GM12864 (cell line): ENCODE measurements around the gene HMX1.

Source experiments
- DNase-seq: peaks from one replicate; pipeline ENCODE4 v3.0.0-alpha.2; 2011; ENCODE audit warnings: low read depth
- H3K4me3 ChIP-seq: 2 replicates; pipeline ENCODE4 v1.5.1; 2011; ENCODE audit warnings: mild to moderate bottlenecking, low read depth, low read length, control low read depth
- TF ChIP-seq, protein P1 (sequence below): IDR thresholded peaks from 2 replicates; pipeline ENCODE4 v1.5.1; 2011; ENCODE audit warnings: low read depth, mild to moderate bottlenecking, moderate library complexity, low read length, control low read depth, inconsistent platforms; ENCODE audit errors: missing control alignments

The HMX1 gene

DNA sequence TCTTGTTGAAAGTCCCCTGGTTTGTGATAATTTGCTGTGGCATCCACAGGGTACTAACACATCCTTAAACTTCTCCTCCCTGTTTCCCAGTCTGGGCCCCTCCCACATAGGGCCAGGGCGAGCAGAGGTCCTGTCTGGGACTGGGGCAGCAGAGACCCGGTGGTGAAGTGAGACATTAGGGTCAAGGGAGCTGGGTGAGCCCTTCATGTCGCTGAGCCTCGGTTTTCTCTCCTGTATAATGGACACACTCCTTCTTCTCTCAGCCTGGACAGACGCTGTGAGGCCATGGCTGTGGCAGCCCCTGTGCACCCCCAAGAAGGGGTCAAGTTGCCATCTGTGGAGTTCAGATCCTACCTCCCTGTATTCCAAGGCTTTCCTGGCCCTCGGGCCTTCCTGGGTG, 33.0 kb upstream of the HMX1 start:
- TF ChIP-seq, protein P1, sequence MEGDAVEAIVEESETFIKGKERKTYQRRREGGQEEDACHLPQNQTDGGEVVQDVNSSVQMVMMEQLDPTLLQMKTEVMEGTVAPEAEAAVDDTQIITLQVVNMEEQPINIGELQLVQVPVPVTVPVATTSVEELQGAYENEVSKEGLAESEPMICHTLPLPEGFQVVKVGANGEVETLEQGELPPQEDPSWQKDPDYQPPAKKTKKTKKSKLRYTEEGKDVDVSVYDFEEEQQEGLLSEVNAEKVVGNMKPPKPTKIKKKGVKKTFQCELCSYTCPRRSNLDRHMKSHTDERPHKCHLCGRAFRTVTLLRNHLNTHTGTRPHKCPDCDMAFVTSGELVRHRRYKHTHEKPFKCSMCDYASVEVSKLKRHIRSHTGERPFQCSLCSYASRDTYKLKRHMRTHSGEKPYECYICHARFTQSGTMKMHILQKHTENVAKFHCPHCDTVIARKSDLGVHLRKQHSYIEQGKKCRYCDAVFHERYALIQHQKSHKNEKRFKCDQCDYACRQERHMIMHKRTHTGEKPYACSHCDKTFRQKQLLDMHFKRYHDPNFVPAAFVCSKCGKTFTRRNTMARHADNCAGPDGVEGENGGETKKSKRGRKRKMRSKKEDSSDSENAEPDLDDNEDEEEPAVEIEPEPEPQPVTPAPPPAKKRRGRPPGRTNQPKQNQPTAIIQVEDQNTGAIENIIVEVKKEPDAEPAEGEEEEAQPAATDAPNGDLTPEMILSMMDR, result no peak
- no peak for DNase-seq

DNA sequence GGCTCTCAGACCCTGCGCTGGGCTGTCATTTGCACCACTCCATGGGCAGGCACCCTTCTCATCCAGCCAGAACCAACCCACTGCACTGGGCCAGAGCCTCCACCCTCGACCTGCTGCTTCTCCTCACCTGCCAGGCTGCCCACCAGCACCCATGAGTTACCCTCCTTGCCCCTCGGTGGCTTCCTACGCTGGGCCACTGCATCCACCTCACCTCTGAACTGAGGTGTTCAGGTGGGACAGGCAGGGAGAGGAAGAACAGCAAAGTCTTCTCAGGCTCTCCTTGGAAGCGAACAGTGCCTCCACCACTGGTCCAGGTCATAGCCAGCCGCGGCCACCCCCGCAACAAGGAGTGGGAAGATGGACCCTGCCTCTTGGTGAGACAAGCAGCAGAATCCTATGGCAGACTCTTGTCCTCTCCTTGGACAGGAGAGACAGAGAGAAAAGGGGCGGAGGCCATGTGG, 32.4 kb upstream of the HMX1 start:
- no peak for DNase-seq
- H3K4me3 ChIP-seq, result no peak overlapping the region
- TF ChIP-seq, protein P1, result no peak

More for the DNA sequence above, 33.0 kb upstream of the HMX1 start:
- H3K4me3 ChIP-seq, result no peak overlapping the region

DNA sequence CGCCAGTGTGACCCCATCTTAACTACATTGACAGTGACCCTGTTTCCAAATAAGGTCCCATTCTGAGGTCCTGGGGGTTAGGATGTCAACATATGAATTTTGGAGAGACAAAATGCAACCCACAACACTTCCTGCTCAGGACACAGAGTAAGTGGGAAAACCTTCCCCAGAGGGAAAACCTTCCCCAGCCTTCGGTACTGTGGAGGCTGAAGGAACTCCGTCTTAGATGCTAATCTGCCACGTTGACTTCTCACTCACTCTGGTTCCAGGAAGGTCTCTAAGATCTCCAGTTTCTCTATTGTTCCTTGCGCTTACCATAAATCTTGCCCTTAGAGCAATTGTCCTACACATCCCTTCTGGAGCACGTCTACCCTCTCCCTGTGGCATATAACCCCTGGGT, 29.7 kb upstream of the HMX1 start:
- TF ChIP-seq, protein P1, result no peak
- DNase-seq, result no peak
- H3K4me3 ChIP-seq, result no peak overlapping the region

DNA sequence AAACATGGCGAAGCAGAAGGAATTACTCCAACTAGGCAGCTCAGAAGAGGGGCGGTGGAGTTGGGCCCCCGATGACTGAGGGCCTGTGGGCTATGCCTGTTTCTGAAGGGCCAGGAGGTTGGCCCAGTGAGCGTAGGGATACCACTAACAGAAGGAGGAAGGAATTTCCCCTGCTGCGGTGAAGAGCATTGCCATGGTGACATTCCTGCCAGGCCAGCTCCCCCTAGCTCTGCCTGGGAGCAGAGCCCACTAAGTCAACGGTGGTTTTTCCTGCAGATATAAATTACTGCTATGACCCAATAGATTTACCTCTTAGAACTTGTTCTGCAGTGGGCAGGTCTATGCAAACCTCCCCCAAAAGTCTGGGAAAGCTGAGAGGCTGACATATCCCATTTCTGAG, 28.9 kb upstream of the HMX1 start:
- TF ChIP-seq, protein P1, result no peak
- DNase-seq, result no peak
- H3K4me3 ChIP-seq, result no peak overlapping the region

DNA sequence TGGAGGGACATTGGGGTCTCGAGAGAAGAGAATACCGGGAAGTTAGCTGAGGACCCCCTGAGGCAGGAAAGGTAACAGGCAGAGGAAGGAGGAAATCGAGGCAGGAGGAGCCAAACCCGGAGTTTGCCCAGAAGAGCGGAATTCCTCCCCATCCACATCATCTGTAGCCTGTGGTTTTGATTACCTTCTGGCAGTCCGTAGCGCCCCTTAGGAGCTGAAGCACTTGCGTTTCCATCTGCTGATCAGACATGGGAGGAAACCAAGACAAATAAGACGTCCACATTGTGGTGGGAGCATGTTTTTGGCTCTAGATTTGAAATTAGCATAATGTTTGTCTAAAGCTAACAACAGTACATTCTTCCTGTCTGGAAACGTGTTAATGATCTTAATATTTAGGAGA, 26.8 kb upstream of the HMX1 start:
- H3K4me3 ChIP-seq, result no peak overlapping the region
- TF ChIP-seq, protein P1, result no peak
- DNase-seq, result no peak

DNA sequence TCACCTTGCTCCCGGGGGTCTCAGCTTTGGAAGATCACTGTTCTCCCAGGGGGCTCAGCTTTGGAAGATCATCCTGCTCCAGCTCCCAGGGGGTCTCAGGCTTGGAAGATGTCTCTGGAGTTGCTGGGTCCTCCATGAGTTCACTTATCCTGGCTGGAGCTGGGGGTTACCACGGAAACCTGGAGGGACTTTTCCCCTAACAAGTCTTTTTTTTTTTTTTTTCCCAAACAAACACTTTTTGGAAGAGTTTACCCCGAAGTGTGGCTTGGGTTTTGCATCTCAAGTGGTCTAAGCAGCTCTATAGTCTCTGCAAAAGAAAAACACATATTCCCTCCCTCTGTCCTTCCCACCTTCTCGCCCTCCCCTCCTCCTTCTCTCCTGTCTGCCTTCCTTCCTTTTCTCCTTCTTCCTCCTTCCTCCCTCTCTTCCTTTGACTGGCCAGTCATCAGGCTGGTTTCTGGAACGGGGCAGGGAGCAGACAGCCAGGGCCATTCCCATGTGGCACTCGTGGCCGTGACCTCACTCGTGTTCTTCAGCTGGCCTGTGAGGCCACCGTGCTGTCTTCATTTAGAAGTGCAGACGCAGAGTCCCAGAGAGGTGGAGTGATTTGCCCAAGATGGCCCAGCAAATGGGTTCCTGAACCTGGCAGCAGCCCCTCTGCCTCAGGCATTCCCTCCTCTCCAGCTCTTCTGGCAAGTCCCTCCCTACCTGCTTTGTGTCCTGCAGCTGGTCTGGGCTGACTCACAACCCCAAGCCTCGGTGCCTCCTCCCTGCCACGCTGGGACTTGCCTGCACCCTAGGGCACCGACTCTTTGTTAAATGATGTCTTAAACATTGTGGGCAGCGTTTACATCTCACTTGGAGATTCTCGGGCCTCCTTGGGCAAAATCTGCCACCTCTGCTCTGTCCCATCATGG, 25.9 kb upstream of the HMX1 start:
- no peak overlapping the region for H3K4me3 ChIP-seq
- DNase-seq, result no peak
- TF ChIP-seq, protein P1, result no peak

DNA sequence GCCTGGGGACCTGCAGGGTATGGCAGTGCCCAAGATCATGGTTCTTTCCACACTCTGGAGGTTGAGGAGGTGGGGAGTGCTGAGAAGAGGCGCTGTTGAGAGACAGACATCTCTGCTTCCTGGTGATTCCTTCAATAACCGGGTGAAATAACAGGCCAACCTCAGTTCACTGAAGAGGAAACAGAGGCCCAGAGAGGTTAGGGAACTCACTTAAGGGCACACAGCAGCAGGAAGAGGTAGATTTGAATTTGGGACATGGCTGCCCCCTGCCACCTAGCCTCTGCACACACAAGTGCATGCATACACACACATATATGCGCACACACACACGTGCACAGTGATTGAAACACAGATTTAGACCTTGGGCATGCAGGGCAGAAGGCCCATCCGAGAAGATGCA, 24.9 kb upstream of the HMX1 start:
- TF ChIP-seq, protein P1, result no peak
- no peak for DNase-seq
- H3K4me3 ChIP-seq, result no peak overlapping the region
